Measurements from ENCODE around the gene CSH2. TPM values are rescaled to one million over a fixed set of nuclear protein-coding genes. Genes with fewer than 3 reads are reported as not detected.

The CSH2 gene
- total and polyA plus RNA-seq, 2 of the 13 experiments (the other 11 are each of a cell fraction or from before 2014, with no cell fraction given), result not detected

DNA sequence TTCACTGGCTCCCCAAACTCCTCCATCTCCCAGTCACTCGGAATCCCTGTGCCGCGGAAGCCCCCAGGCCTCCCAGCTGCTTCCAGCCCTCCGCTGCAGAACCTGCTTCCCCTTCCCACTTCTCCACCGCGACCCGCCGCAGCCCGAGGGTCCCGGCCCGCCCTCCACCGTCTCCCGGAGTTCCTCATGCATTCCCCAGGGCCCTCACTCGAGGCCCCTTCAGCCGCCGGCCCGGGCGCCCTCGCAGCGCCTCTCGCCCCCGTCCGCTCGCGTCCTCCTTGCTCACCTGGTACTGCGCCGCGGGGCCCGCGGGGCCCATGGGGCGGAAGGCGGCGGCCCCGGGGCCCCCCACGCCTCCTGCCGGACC, 31.3 kb downstream of the CSH2 start (continued):
- TF ChIP-seq ZNF83 (CRISPR knock-in tag; IDR thresholded peaks at IDR 0.05; ENCODE audit: borderline replicate concordance), result no peak
- peak; percentile 51; the same call in 1 of the 2 replicates for TF ChIP-seq MTF1 (CRISPR knock-in tag; IDR thresholded peaks at IDR 0.05)
- TF ChIP-seq ETV5 (CRISPR knock-in tag; IDR thresholded peaks at IDR 0.05; ENCODE audit: borderline replicate concordance), result no peak
- TF ChIP-seq ARNT2 (CRISPR knock-in tag; IDR thresholded peaks at IDR 0.05; ENCODE audit: low read depth), result 0 out of 2 replicates have a peak, but pooled peaks have one; percentile 0
- no peak for TF ChIP-seq NR2F2 (IDR thresholded peaks at IDR 0.05; ENCODE audit: borderline replicate concordance, low read depth)
- TF ChIP-seq ZNF263 (CRISPR knock-in tag; IDR thresholded peaks at IDR 0.05), result no peak
- peak; percentile 55; the same call in 1 of the 2 replicates for TF ChIP-seq PHF8 (CRISPR knock-in tag; IDR thresholded peaks at IDR 0.05)
- TF ChIP-seq ASH2L (IDR thresholded peaks at IDR 0.05; ENCODE audit: insufficient read length, low read depth, low read length), result peak; percentile 11
- TF ChIP-seq ZNF501 (CRISPR knock-in tag; IDR thresholded peaks at IDR 0.05), result no peak
- TF ChIP-seq SALL2 (CRISPR knock-in tag; IDR thresholded peaks at IDR 0.05), result no peak
- TF ChIP-seq RAD21 (CRISPR knock-in tag; IDR thresholded peaks at IDR 0.05), result no peak
- TF ChIP-seq HHEX (CRISPR knock-in tag; IDR thresholded peaks at IDR 0.05), result 0 out of 2 replicates have a peak, but pooled peaks have one; percentile 5
- no peak for TF ChIP-seq JARID2 (CRISPR knock-in tag; IDR thresholded peaks at IDR 0.05; ENCODE audit: insufficient replicate concordance)
- TF ChIP-seq, protein P1, sequence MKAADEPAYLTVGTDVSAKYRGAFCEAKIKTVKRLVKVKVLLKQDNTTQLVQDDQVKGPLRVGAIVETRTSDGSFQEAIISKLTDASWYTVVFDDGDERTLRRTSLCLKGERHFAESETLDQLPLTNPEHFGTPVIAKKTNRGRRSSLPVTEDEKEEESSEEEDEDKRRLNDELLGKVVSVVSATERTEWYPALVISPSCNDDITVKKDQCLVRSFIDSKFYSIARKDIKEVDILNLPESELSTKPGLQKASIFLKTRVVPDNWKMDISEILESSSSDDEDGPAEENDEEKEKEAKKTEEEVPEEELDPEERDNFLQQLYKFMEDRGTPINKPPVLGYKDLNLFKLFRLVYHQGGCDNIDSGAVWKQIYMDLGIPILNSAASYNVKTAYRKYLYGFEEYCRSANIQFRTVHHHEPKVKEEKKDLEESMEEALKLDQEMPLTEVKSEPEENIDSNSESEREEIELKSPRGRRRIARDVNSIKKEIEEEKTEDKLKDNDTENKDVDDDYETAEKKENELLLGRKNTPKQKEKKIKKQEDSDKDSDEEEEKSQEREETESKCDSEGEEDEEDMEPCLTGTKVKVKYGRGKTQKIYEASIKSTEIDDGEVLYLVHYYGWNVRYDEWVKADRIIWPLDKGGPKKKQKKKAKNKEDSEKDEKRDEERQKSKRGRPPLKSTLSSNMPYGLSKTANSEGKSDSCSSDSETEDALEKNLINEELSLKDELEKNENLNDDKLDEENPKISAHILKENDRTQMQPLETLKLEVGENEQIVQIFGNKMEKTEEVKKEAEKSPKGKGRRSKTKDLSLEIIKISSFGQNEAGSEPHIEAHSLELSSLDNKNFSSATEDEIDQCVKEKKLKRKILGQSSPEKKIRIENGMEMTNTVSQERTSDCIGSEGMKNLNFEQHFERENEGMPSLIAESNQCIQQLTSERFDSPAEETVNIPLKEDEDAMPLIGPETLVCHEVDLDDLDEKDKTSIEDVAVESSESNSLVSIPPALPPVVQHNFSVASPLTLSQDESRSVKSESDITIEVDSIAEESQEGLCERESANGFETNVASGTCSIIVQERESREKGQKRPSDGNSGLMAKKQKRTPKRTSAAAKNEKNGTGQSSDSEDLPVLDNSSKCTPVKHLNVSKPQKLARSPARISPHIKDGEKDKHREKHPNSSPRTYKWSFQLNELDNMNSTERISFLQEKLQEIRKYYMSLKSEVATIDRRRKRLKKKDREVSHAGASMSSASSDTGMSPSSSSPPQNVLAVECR (CRISPR knock-in tag; IDR thresholded peaks at IDR 0.05; ENCODE audit: borderline replicate concordance), result peak; percentile 3; the same call in 1 of the 2 replicates
- TF ChIP-seq NFIB (CRISPR knock-in tag; IDR thresholded peaks at IDR 0.05; ENCODE audit: borderline replicate concordance), result no peak
- TF ChIP-seq ZNF879 (CRISPR knock-in tag; IDR thresholded peaks at IDR 0.05), result peak; percentile 24
- TF ChIP-seq SMARCC2 (IDR thresholded peaks at IDR 0.05), result no peak
- TF ChIP-seq, protein P2, sequence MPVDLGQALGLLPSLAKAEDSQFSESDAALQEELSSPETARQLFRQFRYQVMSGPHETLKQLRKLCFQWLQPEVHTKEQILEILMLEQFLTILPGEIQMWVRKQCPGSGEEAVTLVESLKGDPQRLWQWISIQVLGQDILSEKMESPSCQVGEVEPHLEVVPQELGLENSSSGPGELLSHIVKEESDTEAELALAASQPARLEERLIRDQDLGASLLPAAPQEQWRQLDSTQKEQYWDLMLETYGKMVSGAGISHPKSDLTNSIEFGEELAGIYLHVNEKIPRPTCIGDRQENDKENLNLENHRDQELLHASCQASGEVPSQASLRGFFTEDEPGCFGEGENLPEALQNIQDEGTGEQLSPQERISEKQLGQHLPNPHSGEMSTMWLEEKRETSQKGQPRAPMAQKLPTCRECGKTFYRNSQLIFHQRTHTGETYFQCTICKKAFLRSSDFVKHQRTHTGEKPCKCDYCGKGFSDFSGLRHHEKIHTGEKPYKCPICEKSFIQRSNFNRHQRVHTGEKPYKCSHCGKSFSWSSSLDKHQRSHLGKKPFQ (CRISPR knock-in tag; IDR thresholded peaks at IDR 0.05; ENCODE audit: insufficient replicate concordance), result peak; percentile 15
- TF ChIP-seq, protein P3, sequence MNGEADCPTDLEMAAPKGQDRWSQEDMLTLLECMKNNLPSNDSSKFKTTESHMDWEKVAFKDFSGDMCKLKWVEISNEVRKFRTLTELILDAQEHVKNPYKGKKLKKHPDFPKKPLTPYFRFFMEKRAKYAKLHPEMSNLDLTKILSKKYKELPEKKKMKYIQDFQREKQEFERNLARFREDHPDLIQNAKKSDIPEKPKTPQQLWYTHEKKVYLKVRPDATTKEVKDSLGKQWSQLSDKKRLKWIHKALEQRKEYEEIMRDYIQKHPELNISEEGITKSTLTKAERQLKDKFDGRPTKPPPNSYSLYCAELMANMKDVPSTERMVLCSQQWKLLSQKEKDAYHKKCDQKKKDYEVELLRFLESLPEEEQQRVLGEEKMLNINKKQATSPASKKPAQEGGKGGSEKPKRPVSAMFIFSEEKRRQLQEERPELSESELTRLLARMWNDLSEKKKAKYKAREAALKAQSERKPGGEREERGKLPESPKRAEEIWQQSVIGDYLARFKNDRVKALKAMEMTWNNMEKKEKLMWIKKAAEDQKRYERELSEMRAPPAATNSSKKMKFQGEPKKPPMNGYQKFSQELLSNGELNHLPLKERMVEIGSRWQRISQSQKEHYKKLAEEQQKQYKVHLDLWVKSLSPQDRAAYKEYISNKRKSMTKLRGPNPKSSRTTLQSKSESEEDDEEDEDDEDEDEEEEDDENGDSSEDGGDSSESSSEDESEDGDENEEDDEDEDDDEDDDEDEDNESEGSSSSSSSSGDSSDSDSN (CRISPR knock-in tag; IDR thresholded peaks at IDR 0.05), result peak; percentile 7; the same call in 1 of the 2 replicates
